Stimulated activated CD4-positive, alpha-beta T cell treated with anti-CD3 and anti-CD28 coated beads, Interleukin-4, amount 100 ng/mL, for 4 hours (primary cell): Measurements from ENCODE around the gene HES7.
"Not testable (repeated sequence)": the region's sequence is repeated elsewhere in the genome, so short reads cannot be mapped to it uniquely, and the experiment has no call there.

Source experiments
- DNase-seq, 2 experiments: peaks; one replicate each; pipeline ENCODE4 v3.0.0-alpha.2; 2020

The HES7 gene

DNA sequence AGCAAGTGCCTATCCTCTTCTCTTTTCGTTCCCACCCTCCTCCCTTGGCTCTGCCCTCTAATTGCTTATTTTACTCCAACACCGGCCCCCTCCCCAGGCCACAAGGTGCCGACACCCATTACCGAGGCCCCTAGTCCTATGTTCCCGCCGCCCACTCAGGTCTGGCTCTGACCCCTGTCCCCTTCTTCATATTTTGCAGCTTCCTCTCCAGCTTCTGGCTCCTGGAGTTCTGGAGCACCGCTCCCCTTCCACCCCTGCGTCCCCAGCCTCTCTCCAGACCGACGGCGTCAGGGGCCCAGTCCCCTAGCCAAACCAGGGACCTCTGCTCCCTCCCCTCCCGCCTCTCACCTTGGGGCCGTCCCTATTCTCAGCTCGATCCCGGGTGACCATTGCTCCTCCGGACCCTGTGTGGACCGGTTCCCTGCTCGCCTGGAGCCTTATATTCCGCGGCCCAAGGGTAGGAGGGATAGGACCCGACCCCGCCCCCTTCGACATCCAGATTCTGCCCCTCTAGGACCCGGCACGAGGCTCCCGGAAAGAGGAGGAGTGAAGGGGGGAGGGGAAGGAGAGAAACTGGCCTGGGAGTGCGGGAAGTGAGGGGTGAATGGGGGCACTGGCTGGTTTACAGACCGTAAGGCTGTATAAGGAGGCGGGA lies at the start of gene HES7:
Gene HES7, minus strand, starts transcription at position 412 of the 655 bp plus-strand sequence. Its CDS starts 22 bp downstream, at position 390.
- no peak for DNase-seq

DNA sequence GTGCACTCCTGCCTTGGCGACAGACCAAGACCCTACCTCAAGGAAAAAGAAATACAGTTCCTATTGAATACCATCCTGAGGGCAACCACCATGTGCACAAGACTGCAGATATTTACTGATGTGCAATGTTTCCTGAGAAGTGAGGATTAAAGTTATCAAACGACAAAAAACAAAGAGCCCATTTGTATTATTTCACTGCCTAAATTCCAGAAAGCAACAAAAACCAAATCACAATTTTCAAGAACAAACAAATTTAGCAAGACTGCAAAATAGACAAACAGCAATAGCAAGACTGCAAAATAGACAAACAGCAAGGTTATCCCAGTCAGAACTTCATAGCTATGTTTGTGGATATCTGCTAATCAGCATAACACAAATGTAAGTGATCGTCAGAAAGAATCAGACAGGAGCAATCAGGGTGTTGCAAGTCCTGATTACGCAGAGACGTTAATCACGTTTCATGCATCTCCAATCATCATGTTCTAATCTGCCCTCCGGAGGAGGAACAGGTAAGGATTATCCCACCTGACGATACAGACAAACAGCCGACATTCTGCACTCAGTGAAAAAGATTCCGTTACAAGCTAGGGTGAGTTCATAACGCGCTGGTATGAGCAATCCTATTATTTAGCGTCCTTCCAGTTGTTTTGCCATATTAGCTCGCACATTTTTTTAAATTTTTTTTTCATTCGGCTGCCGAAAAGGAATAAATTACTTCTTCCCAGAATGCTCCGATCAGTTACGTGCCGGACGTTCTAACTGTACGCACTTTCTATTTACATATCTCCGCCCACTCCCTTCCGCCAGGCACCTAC lies 49.4 kb upstream of the HES7 start:
- peak; percentile 64 to 82 for DNase-seq

DNA sequence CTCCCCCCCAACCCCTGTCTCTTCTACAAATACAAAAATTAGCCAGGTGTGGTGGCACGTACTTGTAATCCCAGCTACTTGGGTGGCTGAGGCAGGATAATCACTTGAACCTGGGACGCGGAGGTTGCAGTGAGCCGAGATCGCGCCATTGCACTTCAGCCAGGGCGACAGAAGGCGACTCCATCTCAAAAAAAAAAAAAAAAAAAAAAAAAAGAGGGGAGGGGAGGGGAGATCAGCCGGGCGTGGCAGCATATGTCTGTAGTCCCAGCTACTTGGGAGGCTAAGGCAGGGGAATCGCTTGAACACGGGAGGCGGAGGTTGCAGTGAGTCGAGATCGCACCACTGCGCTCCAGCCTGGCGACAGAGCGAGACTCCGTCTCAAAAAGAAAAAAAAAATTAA lies 46.3 kb upstream of the HES7 start:
- not testable (repeated sequence) for DNase-seq

DNA sequence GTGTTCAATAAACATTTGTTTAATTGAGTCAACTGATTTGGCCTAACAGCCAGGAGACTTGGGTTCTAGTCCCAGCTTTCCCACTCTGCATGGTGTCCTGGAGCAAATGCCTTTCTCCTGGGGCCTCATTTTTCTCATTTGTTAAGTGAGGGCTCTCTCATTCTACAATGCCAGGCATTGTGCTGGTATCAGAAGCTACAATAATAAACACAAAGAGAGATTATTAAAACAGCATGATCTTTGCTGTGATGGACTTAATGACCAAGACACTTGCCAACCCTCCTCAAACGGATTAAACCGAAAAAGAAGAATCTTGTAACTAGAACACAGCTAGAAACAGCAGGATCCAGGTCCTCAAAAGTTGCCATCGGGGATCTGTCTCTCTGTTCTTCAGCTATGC lies 43.6 kb upstream of the HES7 start:
- no peak for DNase-seq

DNA sequence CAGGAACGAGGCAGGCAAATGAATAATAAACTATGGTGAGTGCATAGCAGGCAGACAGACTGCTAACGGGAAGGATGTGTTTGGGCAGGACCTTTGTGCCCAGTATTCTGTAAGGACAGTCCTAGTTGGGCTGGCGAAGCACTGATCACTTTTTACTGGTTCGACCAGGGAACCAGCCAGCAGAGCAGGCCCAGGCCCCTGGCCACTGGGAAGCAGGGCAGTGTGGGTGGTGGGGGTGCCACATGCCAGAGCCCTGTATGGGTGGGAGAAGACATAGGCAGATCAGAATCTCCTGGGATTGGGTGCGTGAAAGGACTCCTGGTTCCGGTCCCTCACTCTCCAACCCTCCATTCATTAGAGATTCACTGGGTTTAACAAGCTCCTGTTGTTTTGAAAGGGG lies 42.8 kb upstream of the HES7 start:
- no peak for DNase-seq

DNA sequence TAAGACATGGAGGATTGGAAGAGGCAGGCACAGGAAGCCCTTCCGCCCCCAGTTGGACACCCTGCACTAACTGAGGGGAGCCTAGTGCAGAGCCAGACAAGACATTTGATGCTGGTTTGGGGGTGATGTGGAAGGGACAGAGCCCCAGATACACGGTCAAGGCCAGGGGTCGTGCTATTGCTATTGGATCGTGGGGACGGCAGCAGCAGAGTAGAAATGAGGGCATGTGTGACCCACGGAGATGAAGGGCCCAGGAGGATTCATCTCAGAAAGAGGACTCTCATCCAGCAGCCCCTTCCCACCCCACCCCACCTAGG lies 40.9 kb upstream of the HES7 start:
- DNase-seq, result no peak

DNA sequence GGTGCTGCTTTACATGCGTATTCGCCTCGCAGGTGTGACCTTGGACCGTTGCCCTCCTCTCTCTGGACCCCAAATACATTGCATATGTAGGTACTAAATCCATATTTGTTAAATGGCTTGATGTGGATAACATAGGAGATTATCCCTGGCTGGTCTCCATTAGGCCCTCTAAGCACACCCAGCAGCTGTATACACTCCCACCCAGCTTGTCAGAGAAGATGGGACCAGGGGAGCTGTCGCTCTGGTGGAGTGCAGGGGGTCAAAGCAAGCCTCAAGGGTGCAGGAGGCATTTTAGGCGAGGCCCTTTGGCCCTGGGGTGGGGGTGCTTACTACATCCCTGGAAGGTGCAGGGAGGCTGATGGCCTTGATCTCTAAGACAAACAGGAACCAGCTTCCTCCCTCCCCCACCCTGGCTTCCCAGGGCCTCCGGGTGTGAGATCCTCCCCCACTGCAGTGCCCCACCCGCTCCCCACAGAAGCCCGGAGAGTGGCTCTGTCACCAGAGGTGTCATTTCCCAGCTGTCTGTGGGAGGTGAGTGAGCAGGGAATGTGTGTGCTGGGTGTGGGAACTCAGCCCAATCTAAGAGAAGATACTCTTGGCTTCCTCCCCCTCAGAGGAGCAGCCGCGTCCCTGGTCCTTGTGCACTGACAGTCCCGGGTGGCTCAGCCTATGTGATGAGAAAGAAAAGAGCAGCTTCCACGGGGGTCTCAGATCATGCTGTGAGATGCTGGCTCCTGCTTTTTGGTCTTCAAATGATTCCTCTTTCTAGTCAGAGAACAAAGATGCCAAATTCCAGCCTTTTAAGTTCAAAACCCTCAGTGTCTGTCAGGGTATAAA lies 40.3 kb upstream of the HES7 start:
- peak; percentile 60 to 62 for DNase-seq

DNA sequence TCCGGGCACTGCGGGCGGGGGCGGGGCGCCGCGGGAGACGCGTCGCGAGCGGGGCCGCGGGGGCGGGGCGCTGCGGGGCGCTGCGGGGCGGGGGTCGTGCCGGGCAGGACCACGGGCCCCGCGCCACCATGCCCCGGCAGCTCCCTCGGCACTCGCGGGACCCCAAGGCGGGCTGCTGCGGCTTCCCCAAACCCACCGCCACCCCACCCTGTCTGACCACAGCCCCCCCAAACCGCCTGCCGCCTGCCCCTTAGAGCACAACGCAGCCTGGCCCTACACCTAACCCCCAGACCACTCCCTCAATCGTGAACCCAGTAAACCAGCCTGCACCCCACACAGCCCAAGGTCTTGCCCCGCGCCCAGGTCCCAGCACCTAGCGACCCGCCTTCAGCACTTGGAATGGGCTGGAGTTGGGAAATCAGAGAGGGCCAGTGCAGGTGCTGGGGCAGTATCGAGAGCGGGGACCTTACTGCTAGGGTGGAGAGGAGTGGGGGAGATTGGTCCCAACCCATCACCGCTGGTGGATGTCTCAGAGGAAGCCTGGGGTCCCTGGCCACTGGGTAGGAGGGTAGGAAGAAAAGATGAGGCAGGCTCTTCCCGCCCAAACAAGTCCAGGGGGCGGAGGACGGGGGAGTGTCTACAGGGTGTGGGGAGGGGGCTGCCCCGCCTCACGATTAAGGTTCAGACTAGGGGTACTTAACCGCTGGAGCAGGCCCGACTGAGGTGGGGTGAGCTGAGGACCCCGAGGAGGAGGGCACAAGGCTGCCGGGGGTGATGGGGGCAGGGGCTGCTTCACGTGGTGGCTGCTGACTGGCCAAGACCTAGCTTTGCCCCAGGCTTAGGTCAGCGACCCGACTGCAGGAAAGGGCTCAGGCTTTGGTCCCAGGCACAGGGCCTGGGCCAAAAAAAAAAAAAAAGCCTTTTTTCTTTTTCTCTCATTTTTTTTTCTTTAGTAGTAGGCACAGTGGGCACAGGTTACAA lies 39.4 kb upstream of the HES7 start:
- DNase-seq, result no peak

DNA sequence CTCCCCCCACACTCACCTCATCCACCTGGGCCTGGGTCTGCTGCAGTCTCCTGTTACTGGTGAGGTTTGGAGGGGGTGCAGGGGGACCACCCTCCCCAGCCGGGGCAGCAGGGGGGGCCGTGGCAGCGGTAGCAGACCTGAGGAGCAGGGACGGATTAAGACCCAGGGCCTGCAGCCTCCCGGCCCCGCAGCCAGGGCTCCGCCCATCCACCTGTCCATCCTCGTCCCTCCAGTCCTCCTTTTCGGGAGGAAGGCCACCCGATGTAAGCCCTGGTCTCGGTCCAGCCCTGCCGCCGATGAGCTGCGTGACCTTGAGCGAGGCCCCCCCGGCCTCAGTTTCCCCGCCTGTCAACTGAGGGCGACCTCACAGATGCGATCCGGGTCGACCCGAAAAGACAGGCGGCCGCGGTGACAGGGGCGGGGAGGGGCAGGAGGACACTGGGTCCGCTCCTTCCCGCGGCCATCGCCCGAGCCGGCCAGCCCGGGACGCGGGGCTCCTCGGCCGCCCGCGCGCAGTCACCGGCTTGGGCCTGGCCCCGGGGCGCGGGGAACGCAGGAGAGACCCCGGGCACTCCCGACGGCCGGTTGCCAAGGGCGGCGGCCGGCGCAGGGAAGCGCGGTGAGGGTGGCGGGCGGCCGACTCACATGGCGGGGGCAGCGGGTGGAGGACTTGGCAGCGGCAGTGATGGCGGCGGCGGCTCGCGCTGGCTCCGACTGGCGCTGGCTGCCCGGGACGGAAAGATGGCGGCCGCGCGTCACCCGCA lies 38.5 kb upstream of the HES7 start, which contains the start of gene VAMP2:
Gene VAMP2, minus strand, starts transcription at position 716 of the 764 bp plus-strand sequence. Its CDS starts 69 bp downstream, at position 647.
- DNase-seq, result peak; percentile 75 to 82

DNA sequence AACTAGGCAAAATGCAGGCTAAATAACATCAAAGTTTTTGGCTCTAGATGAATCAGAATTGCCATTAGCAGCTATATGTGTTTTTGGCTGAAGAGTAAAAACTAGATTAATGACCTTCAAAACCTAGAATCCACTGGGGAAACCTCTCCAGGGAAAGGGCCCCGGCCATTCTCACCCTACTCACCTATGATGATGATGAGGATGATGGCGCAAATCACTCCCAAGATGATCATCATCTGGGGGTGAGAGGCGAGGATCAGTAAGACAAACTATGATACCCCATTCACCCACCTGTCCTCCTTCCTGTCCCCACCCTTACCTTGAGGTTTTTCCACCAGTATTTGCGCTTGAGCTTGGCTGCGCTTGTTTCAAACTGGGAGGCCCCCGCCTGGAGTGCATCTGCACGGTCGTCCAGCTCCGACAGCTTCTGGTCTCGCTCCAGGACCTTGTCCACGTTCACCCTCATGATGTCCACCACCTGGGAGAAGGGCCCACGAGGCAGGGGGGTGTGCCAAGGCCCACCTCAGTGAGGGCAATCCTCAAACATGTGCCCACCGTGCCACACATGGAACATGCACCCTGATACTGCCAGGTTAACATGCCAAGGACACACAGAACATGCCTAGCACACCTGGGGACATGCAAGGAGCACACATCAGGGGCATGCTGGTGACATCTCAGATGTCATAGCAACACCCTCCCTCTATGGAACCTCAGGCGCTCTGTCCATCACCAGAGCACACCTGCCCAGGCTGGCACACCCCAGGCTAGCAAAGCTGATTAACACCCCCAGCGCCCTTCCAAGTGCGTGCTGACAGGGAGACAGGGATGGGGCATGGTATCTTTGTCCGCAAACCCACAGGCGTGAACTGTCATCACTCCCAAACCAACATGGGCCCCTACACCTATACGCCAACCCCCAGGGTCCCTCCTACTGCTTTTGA lies 37.7 kb upstream of the HES7 start:
- DNase-seq, result no peak

DNA sequence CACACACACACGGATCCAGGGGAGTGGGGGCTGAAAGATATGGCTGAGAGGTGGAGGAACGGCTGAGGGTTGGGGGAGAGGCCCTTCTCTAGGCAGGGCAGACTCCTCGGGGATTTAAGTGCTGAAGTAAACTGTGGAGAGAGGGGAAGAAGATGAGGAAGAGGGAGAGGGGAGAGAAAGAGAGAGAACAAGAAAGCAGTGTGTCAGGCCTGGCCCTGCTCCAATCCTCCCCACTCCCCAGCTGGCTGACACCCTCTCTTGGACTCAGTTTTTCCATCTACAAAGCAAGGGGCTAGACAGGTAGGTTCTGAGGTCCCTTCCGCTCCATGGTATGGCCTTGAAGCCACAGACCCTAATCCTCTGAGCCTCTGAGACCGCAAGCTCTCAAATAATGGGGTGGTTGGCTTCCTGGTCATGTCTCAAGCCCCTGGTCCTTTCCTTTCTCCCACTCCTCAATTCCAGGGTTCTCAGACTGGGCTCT lies 36.9 kb upstream of the HES7 start:
- DNase-seq, result no peak

DNA sequence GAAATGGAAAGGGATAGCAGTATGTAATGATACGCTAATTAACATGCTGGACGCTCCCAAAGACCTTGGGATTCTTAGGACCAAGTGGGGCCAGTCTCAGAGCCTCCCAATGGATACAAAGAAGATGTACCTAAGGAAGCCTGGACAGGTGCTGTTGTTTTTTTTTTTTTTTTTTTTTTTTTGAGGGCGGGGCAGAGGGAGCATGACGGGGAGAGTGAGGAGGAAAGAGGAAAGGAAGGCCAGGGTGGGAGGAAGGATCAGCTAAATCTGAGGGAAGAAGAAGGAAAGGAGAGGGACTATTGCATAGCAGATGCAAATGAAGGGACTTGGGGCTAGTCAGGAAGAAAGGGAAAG lies 36.3 kb upstream of the HES7 start:
- no peak for DNase-seq

DNA sequence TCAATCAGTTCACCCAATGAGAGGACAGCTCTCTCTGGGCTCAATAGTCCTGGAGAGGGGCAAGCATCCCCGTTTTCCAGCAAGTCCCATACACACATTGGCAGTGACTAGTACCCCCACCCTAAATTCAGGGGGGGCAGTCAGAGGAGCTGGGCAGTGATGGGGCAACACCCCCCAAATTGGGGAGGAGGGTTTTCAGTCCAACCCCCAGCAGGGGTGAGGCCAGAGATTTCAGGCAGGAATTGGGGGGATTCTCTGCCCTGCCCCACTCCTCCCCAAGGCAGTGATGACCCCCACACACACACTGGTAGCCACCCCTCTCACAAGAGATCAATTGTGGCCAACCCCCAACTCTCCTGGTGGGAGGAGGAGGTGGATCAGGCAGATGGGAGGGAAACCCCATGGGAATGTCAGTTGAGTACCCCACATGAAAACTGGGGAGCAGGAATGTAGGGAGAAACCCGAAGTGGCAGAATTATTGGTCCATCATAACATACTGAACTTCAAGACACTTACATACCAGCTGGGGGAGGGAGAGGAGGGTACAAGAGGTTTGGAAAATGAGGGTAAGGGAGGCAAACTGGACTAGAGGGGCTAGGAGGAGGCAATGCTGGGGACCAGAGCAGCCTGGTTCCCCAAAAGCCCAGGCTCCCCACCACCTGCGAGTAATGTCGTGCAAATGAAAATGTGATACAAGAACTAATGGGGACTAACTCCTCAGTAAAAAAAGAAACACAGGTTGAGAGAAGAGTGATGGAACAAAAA lies 35.7 kb upstream of the HES7 start:
- DNase-seq, result no peak

DNA sequence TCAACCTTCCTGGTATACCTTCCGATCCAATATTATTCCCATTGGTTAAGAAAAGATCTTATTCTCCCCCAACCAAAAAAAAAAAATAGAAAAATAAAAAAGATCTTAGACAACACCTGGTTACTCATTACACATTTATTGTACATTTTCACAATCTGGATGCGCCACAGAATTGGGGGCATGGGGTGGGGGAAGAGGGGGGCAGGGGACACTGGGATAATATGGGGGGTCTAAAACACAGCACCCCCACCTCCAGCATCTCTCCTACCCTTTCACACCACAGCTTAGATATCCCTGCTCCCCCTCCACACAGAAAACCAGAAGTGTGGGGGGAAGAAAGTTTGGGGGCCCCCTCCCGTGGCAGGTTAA lies 35.1 kb upstream of the HES7 start:
- DNase-seq, result no peak

DNA sequence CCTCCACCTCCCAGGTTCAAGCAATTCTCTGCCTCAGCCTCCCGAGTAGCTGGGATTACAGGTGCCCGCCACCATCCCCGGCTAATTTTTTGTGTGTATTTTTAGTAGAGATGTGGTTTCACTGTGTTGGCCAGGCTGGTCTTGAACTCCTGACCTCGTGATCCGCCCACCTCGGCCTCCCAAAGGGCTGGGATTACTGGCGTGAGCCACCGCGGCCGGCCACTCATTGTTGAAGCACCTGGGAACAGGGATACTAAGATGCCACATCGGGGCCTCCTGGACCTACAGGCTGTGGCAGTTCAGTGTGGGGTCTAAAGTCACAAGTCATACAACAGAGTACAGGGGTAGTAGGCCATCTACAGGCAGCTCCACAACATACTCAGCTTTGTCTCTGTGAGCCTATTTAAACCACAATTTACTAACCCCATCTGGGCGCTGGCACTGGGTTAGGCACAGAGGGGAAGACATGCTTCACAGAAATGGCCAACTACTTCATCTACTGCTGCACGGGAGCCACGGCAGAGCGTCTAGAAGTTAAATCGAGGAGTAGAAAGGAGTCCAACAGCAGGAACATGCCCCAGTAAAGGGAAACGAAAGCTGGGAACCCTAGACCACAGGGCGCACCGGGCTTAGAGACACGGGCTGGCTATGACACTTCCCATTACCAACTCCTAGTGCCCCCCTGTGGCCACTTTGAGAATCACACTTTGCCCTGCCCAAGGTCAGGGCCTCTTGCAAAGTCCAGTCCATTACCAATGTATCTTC lies 34.5 kb upstream of the HES7 start:
- DNase-seq, result peak; percentile 77 to 78

DNA sequence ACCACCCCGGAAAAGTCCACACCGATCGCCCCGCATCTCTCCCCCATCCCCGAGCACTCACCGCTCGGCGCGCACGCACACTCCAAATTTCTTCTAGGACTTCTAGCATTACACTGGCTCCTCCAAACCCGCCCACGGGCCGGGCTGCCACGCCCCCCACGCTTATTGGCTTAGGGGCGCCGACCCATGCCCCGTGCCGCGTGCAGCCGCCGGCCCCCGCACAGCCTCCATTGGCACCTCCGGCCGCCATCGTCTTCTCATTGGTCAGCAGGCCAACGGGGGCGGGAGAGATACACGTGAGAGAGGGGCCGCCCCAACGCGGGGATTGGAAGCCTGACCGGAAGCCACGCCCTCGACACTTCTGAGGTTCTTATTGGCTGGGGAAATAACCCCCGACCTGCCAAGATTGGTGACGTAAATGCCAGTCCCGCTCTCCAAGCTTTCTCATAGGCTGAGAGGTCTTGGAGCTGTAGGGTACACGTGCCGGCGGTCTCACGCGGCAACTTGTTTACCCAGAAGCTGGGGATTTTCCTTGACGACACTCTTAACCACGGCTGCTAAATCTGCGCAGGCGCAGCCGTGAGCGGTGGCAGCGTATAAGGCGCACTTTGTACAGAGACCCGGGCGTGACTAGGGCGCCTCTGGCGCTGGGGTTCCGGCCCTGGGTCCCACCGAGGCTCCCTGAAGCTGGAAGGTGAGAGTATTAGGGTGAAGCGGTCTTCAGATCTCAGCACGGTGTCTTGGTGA lies 32.5 kb upstream of the HES7 start:
- peak; percentile 99 to 100 for DNase-seq

DNA sequence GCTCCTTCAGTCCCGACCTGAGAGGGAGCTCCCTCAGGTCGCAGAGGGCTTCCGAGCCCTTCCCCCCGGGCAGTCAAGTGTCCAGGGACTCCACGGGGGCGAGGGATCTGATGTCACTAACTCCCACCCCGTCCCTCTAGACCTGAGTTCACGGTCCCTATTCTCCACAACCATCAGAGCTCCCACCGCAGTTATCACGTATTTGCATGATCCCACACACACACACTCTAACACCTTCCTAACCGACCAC lies 32.0 kb upstream of the HES7 start:
- no peak for DNase-seq
